HepG2 (cell line): ENCODE measurements around the gene XRCC5. TPM values are rescaled to one million over a fixed set of nuclear protein-coding genes. Genes with fewer than 3 reads are reported as not detected.

Experiments
- CREB1 ChIP-seq, 2 experiments: fragments of 450-650 bp in 1 of 2; IDR thresholded peaks; 2 replicates each; pipeline ENCODE4 v1.6.1; 2016 to 2017; ENCODE audit warnings: control low read depth in 1 of 2, mild to moderate bottlenecking in 1 of 2, missing compliant biosample characterization in 1 of 2, missing genetic modification characterization in 1 of 2
- ELF3 ChIP-seq: IDR thresholded peaks from 2 replicates; pipeline ENCODE4 v1.6.1; 2016; ENCODE audit warnings: missing genetic modification reagents, missing compliant biosample characterization
- FOXO4 ChIP-seq: sonication (generic); formaldehyde crosslinking; conservative IDR thresholded peaks from 2 replicates; pipeline ENCODE4 v1.8.1; 2023; ENCODE audit warnings: missing genetic modification reagents
- IRF1 ChIP-seq: sonication (generic); formaldehyde crosslinking; IDR thresholded peaks from 2 replicates; pipeline ENCODE4 v1.4.0; 2020; ENCODE audit warnings: low read depth, mild to moderate bottlenecking, missing genetic modification reagents
- KAT2B ChIP-seq: fragments of 150-350 bp; IDR thresholded peaks from 2 replicates; pipeline ENCODE4 v1.6.1; 2014; ENCODE audit warnings: low read depth, low read length, borderline replicate concordance
- NR2F6 ChIP-seq, 2 experiments: IDR thresholded peaks; 2 replicates each; pipeline ENCODE4 v1.6.1; 2016; ENCODE audit warnings: antibody characterized with exemption in 1 of 2, mild to moderate bottlenecking in 1 of 2
- PAWR ChIP-seq: sonication (generic); formaldehyde crosslinking; IDR thresholded peaks from 2 replicates; pipeline ENCODE4 v1.4.0; 2020; ENCODE audit warnings: missing genetic modification reagents, mild to moderate bottlenecking, borderline replicate concordance
- PHF20 ChIP-seq: sonication (generic); formaldehyde crosslinking; IDR thresholded peaks from 2 replicates; pipeline ENCODE4 v1.5.0; 2020; ENCODE audit warnings: mild to moderate bottlenecking, missing genetic modification reagents
- SMARCE1 ChIP-seq: fragments of 450-650 bp; IDR thresholded peaks from 2 replicates; pipeline ENCODE4 v1.6.1; 2017; ENCODE audit warnings: borderline replicate concordance
- SOX6 ChIP-seq, 2 experiments: fragments of 450-650 bp in 1 of 2; sonication (generic) in 1 of 2; formaldehyde crosslinking in 1 of 2; IDR thresholded peaks; 2 replicates each; pipeline versions ENCODE4 v1.4.0 to v1.6.1; 2017 to 2020; ENCODE audit warnings: antibody characterized with exemption in 1 of 2, mild to moderate bottlenecking in 1 of 2, missing genetic modification reagents in 1 of 2
- TGIF2 ChIP-seq: IDR thresholded peaks from 2 replicates; pipeline ENCODE4 v1.6.1; 2016; ENCODE audit warnings: control low read depth, missing compliant biosample characterization
- THYN1 ChIP-seq: sonication (generic); formaldehyde crosslinking; IDR thresholded peaks from 2 replicates; pipeline ENCODE4 v1.8.1; 2023; ENCODE audit warnings: low read depth, mild to moderate bottlenecking, moderate library complexity, missing genetic modification reagents, borderline replicate concordance
- WIZ ChIP-seq: sonication (generic); formaldehyde crosslinking; IDR thresholded peaks from 2 replicates; pipeline ENCODE4 v1.5.1; 2020; ENCODE audit warnings: mild to moderate bottlenecking, missing genetic modification reagents
- ZNF337 ChIP-seq: sonication (generic); formaldehyde crosslinking; IDR thresholded peaks from 2 replicates; pipeline ENCODE4 v1.5.1; 2020; ENCODE audit warnings: missing genetic modification reagents, low read depth, mild to moderate bottlenecking, borderline replicate concordance
- ZNF44 ChIP-seq: sonication (generic); formaldehyde crosslinking; IDR thresholded peaks from 2 replicates; pipeline ENCODE4 v1.5.1; 2020; ENCODE audit warnings: mild to moderate bottlenecking, missing genetic modification reagents
- ZNF709 ChIP-seq: sonication (generic); formaldehyde crosslinking; IDR thresholded peaks from 2 replicates; pipeline ENCODE4 v1.5.0; 2020; ENCODE audit warnings: mild to moderate bottlenecking, missing genetic modification reagents
- ZNF776 ChIP-seq: sonication (generic); formaldehyde crosslinking; IDR thresholded peaks from 2 replicates; pipeline ENCODE4 v1.4.0; 2020; ENCODE audit warnings: mild to moderate bottlenecking, missing genetic modification reagents
- polyA plus RNA-seq, 8 experiments: library from polyadenylated mRNA; depleted of rRNA in 3 of 8; stranded (reverse) in 7 of 8; unstranded in 1 of 8; fragments of >200 nt; fragmentation: Illumina TruSeq in 4 of 8; extraction: Trizol in 4 of 8; gene quantifications; 2 replicates each; pipeline versions ENCODE4 v1.2.1 to v1.2.3, GENCODE V29; 2011 to 2016; ENCODE audit warnings: low read depth in 4 of 8, missing spikeins in 1 of 8, mixed read lengths in 1 of 8; ENCODE audit not compliant: insufficient read depth in 1 of 8
- total RNA-seq, 5 experiments: library from RNA; depleted of rRNA; stranded (reverse); fragments of >200 nt; fragmentation: Illumina TruSeq; extraction: Trizol; gene quantifications; 2 replicates each; pipeline ENCODE4 v1.2.3, GENCODE V29; 2016; ENCODE audit warnings: low read depth in 1 of 5
- TF ChIP-seq, protein P1 (sequence below): sonication (generic); formaldehyde crosslinking; conservative IDR thresholded peaks from 2 replicates; pipeline ENCODE4 v1.4.0; 2020; ENCODE audit warnings: missing genetic modification reagents
- TF ChIP-seq, protein P2 (sequence below): sonication (generic); formaldehyde crosslinking; IDR thresholded peaks from 2 replicates; pipeline ENCODE4 v1.9.0; 2021; ENCODE audit warnings: missing genetic modification reagents, borderline replicate concordance
- TF ChIP-seq, protein P3 (sequence below): sonication (generic); formaldehyde crosslinking; IDR thresholded peaks from 2 replicates; pipeline ENCODE4 v1.5.1; 2020; ENCODE audit warnings: mild to moderate bottlenecking, moderate library complexity, missing genetic modification reagents

XRCC5 gene
- total and polyA plus RNA-seq, 2 of the 13 experiments (the other 11 are each of a cell fraction or from before 2014, with no cell fraction given) = 264 to 454 TPM

GRCh38 chr2:216108967-216109921 lies at the start of gene XRCC5 (continued):
- TF ChIP-seq THYN1 (CRISPR knock-in tag) (no peak), ZNF44 (CRISPR knock-in tag) (peak; percentile 98), SOX6 (IDR thresholded peaks at IDR 0.05) (no peak), SOX6 (CRISPR knock-in tag; IDR thresholded peaks at IDR 0.05) (peak; percentile 73), NR2F6 (IDR thresholded peaks at IDR 0.05) (no peak), NR2F6 (CRISPR knock-in tag; IDR thresholded peaks at IDR 0.05) (0 out of 2 replicates have a peak, but pooled peaks have one; percentile 32), ZNF337 (CRISPR knock-in tag) (peak; percentile 90), KAT2B (no peak), PAWR (CRISPR knock-in tag) (peak; percentile 28; the same call in 1 of the 2 replicates), PHF20 (CRISPR knock-in tag) (peak; percentile 98), ZNF709 (peak; percentile 95), CREB1 (IDR thresholded peaks at IDR 0.05) (peak; percentile 46; the same call in 1 of the 2 replicates), CREB1 (CRISPR knock-in tag; IDR thresholded peaks at IDR 0.05) (peak; percentile 71), WIZ (CRISPR knock-in tag) (peak; percentile 86), ELF3 (peak; percentile 99), TGIF2 (CRISPR knock-in tag) (no peak; the same call in 1 of the 2 replicates), IRF1 (0 out of 2 replicates have a peak, but pooled peaks have one; percentile 30), FOXO4 (CRISPR knock-in tag) (0 out of 2 replicates have a peak, but pooled peaks have one; percentile 86), ZNF776 (CRISPR knock-in tag) (peak; percentile 90; the same call in 1 of the 2 replicates), SMARCE1 (no peak)
- TF ChIP-seq, protein P1, sequence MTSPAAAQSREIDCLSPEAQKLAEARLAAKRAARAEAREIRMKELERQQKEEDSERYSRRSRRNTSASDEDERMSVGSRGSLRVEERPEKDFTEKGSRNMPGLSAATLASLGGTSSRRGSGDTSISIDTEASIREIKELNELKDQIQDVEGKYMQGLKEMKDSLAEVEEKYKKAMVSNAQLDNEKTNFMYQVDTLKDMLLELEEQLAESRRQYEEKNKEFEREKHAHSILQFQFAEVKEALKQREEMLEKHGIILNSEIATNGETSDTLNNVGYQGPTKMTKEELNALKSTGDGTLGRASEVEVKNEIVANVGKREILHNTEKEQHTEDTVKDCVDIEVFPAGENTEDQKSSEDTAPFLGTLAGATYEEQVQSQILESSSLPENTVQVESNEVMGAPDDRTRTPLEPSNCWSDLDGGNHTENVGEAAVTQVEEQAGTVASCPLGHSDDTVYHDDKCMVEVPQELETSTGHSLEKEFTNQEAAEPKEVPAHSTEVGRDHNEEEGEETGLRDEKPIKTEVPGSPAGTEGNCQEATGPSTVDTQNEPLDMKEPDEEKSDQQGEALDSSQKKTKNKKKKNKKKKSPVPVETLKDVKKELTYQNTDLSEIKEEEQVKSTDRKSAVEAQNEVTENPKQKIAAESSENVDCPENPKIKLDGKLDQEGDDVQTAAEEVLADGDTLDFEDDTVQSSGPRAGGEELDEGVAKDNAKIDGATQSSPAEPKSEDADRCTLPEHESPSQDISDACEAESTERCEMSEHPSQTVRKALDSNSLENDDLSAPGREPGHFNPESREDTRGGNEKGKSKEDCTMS (CRISPR knock-in tag) = no peak
- TF ChIP-seq, protein P2, sequence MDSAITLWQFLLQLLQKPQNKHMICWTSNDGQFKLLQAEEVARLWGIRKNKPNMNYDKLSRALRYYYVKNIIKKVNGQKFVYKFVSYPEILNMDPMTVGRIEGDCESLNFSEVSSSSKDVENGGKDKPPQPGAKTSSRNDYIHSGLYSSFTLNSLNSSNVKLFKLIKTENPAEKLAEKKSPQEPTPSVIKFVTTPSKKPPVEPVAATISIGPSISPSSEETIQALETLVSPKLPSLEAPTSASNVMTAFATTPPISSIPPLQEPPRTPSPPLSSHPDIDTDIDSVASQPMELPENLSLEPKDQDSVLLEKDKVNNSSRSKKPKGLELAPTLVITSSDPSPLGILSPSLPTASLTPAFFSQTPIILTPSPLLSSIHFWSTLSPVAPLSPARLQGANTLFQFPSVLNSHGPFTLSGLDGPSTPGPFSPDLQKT (CRISPR knock-in tag) = peak; percentile 96; the same call in 1 of the 2 replicates
- TF ChIP-seq, protein P3, sequence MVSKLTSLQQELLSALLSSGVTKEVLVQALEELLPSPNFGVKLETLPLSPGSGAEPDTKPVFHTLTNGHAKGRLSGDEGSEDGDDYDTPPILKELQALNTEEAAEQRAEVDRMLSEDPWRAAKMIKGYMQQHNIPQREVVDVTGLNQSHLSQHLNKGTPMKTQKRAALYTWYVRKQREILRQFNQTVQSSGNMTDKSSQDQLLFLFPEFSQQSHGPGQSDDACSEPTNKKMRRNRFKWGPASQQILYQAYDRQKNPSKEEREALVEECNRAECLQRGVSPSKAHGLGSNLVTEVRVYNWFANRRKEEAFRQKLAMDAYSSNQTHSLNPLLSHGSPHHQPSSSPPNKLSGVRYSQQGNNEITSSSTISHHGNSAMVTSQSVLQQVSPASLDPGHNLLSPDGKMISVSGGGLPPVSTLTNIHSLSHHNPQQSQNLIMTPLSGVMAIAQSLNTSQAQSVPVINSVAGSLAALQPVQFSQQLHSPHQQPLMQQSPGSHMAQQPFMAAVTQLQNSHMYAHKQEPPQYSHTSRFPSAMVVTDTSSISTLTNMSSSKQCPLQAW (CRISPR knock-in tag) = peak; percentile 94
